ENCODE results near the gene ADSS1.

DNA sequence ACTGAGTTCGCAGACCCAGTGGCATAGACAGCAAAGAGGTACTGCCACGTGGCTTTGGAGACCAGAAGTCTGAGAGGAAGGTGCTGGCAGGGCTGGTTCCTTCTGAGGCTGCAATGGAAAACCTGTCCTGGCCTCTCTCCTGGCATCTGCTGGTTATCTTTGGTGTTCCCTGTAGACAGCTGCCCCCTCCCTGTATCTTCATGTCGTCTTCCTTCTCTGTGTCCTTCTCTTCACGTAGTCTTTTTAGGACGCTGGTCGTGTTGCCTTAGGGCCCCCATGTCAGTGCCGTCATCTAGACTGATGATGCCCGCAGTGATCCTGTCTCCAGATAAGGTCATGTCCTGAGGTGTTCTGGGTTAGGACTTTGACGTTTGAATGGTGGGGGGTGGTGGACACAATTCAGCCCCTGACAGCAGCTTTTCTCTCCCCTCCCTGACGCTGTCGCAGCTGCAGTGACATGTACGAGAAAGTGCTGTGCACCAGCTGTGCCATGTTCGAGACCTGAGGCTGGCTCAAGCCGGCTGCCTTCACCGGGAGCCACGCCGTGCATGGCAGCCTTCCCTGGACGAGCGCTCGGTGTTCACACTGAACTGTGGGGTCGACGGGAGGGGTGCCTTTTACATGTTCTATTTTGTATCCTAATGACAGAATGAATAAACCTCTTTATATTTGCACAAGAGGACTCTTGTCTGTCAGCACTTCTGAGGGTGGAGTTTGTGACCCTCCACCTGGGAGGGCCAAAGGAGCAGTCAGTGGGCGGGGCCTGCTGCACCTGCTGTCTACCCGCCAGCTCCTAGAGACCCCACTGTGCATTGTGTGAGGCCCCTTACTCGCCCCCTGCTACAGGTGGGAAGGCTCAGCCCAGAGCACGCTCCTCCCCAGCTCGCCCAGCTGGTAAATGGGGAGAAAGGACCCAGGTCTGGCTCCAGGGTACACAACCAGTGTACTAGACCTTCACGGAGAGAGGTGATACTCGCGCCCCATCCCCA is 35.2 kb downstream of the ADSS1 start:
- TF ChIP-seq, protein P1, sequence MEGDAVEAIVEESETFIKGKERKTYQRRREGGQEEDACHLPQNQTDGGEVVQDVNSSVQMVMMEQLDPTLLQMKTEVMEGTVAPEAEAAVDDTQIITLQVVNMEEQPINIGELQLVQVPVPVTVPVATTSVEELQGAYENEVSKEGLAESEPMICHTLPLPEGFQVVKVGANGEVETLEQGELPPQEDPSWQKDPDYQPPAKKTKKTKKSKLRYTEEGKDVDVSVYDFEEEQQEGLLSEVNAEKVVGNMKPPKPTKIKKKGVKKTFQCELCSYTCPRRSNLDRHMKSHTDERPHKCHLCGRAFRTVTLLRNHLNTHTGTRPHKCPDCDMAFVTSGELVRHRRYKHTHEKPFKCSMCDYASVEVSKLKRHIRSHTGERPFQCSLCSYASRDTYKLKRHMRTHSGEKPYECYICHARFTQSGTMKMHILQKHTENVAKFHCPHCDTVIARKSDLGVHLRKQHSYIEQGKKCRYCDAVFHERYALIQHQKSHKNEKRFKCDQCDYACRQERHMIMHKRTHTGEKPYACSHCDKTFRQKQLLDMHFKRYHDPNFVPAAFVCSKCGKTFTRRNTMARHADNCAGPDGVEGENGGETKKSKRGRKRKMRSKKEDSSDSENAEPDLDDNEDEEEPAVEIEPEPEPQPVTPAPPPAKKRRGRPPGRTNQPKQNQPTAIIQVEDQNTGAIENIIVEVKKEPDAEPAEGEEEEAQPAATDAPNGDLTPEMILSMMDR (IDR thresholded peaks at IDR 0.05) = no peak
- TF ChIP-seq POLR2A (IDR thresholded peaks at IDR 0.05) = no peak
